Measurements from ENCODE around the gene CHRNG.
"Not testable (repeated sequence)": the region's sequence is repeated elsewhere in the genome, so short reads cannot be mapped to it uniquely, and the experiment has no call there.

Gene CHRNG

DNA sequence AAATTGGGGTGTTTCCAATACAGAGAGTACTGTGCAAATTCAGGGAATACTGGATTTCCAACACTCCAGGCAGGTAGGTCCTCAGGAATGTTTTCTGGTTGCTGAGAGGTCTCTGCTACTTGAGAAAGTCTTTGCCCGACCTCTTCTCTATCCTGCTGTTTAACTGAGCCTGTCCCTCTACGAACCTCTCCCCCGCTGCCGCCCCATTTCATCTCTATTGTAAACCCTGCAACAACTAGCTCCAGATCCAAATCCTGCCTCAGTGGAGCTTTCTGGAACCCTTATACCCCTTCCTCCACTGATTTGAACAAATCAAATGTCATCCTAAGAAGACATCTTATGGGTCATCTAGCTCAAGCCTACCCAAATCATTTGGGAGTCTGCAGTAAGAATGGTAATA lies 12.3 kb downstream of the CHRNG start:
- TF ChIP-seq CTCF (IDR thresholded peaks at IDR 0.05; ENCODE audit: borderline replicate concordance, insufficient read depth, low read depth, low read length) = no peak
- peak overlapping the region; percentile 86 for H3K4me3 ChIP-seq (ENCODE audit: low read depth, low read length)

- H3K4me3 ChIP-seq (ENCODE audit: low read depth, low read length) = no peak overlapping the region
- no peak for TF ChIP-seq CTCF (IDR thresholded peaks at IDR 0.05; ENCODE audit: borderline replicate concordance, insufficient read depth, low read depth, low read length)
Observed at GRCh38 chr2:232556426-232556825, 16.9 kb downstream of the CHRNG start.

GRCh38 chr2:232562515-232563151 lies 23.1 kb downstream of the CHRNG start:
- no peak overlapping the region for H3K4me3 ChIP-seq (ENCODE audit: low read depth, low read length)
- no peak for TF ChIP-seq CTCF (IDR thresholded peaks at IDR 0.05; ENCODE audit: borderline replicate concordance, insufficient read depth, low read depth, low read length)

DNA sequence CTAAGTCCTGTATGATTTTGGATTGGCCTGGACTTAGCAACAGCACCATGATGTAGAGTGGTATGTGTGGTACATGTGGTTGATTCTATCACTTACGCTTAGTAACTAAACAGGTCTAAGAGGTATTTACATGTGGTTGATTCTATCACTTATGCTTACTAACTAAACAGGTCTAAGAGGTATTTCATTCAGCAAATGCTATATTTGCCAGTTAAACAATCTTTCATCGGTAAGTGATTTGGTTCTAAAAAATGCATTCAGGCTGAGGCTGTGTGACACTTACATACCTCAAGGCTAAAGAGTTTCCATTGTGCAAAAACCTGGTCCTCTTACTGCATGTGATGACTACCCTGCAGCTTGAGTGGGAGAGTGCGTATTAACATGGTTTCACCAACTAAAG lies 24.1 kb downstream of the CHRNG start:
- H3K4me3 ChIP-seq (ENCODE audit: low read depth, low read length) = no peak overlapping the region
- no peak for TF ChIP-seq CTCF (IDR thresholded peaks at IDR 0.05; ENCODE audit: borderline replicate concordance, insufficient read depth, low read depth, low read length)

- no peak overlapping the region for H3K4me3 ChIP-seq (ENCODE audit: low read depth, low read length)
- no peak for TF ChIP-seq CTCF (IDR thresholded peaks at IDR 0.05; ENCODE audit: borderline replicate concordance, insufficient read depth, low read depth, low read length)
Observed at GRCh38 chr2:232567721-232568120, 28.2 kb downstream of the CHRNG start.

DNA sequence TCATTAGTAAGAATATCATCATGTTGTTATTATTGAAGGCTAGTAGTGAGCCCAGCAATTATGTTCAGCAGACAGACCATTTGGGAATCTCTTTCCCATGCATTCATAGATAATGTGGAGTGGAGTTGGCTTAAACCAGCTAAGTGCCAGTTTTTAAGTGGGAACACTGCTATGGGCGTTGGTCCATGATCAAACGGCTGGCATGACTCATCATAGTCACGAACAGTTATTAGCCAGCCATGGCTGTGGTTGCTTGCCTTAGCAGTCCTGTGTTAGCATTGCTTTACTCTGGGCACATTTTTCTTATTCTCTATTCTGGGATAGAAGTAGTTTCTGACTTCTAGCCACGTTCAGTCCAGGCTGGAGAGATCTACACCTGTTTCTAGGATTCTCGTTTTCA lies 28.7 kb downstream of the CHRNG start:
- TF ChIP-seq CTCF (IDR thresholded peaks at IDR 0.05; ENCODE audit: borderline replicate concordance, insufficient read depth, low read depth, low read length) = no peak
- no peak overlapping the region for H3K4me3 ChIP-seq (ENCODE audit: low read depth, low read length)

DNA sequence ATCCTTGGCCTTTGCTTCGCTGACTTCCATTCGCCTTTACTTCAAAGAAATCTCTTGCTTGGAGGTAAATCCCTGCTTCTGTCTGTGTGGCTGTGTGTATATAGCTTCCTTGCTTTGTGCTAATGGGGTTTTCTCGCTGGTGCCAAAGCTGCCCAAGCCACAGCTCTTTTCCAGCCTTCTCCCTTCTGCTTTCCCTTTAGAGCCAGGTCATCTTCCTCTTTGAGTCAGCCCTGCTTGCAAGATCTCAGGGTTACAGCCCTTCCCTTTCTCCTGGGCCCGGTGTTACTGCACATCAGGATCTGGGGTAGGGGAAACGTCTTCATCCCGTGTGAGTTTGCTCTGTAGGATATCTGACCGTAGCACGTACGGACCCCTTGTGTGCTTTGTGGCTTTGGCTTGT lies 30.0 kb downstream of the CHRNG start:
- no peak overlapping the region for H3K4me3 ChIP-seq (ENCODE audit: low read depth, low read length)
- TF ChIP-seq CTCF (IDR thresholded peaks at IDR 0.05; ENCODE audit: borderline replicate concordance, insufficient read depth, low read depth, low read length) = no peak

DNA sequence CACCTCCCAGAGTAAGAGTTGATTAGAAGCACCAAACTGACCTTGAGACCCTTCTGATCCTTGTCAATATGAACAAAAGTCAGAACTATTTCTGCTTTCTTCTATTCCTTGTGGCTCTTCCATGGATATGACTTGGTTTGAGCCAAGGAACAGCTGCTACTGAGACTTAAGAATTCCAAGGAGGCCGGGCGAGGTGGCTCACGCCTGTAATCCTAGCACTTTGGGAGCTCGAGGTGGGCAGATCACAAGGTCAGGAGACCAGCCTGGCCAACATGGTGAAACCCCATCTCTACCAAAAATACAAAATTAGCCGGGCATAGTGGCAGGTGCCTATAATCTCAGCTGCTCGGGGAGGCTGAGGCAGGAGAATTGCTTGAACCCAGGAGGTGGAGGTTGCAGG lies 31.0 kb downstream of the CHRNG start:
- not testable (repeated sequence) for H3K4me3 ChIP-seq (ENCODE audit: low read depth, low read length)

All from GM12875 (cell line).